Measurements from ENCODE around the gene C5.

The C5 gene

GRCh38 chr9:120929229-120929791 lies 120.8 kb downstream of the C5 start:
- no peak for TF ChIP-seq CTCF (IDR thresholded peaks at IDR 0.05; ENCODE audit: low read length)
- Histone ChIP-seq H3K4me1 (ENCODE audit: insufficient read depth, low read length, severe bottlenecking) (peaks cover 88% of the 10 kb centered on the region), H3K4me3 (ENCODE audit: low read depth, low read length, poor library complexity, severe bottlenecking) (peak overlapping the region; percentile 62), H3K79me2 (ENCODE audit: insufficient read depth, low read length) (no peaks in the 10 kb centered on the region), H3F3A (ENCODE audit: insufficient read depth, low read length) (peaks cover 8% of the 10 kb centered on the region), H3K9ac (ENCODE audit: low read length) (peak overlapping the region; percentile 78), H2AFZ (ENCODE audit: low read length) (peak overlapping the region; percentile 18; the same call in 1 of the 2 replicates), H3K27ac (ENCODE audit: low read depth, low read length, poor library complexity, severe bottlenecking) (peak overlapping the region; percentile 95), H3K36me3 (ENCODE audit: insufficient read depth, low read length) (no peaks in the 10 kb centered on the region; the same call in 1 of the 2 replicates), H4K20me1 (ENCODE audit: insufficient read depth, low read length) (no peaks in the 10 kb centered on the region), H3K9me3 (ENCODE audit: low read length) (no peaks in the 10 kb centered on the region), H3K4me2 (ENCODE audit: low read length) (peak overlapping the region; percentile 86), H3K9me2 (ENCODE audit: low read depth, low read length) (no peaks in the 10 kb centered on the region), H3K27me3 (ENCODE audit: insufficient read depth, low read length) (no peaks in the 10 kb centered on the region)

- Histone ChIP-seq H3K36me3 (ENCODE audit: insufficient read depth, low read length) (no peaks in the 10 kb centered on the region; the same call in 1 of the 2 replicates), H3K79me2 (ENCODE audit: insufficient read depth, low read length) (no peaks in the 10 kb centered on the region), H3F3A (ENCODE audit: insufficient read depth, low read length) (peaks cover 8% of the 10 kb centered on the region), H3K4me2 (ENCODE audit: low read length) (peak overlapping the region; percentile 86), H3K27me3 (ENCODE audit: insufficient read depth, low read length) (no peaks in the 10 kb centered on the region), H3K4me3 (ENCODE audit: low read depth, low read length, poor library complexity, severe bottlenecking) (peak overlapping the region; percentile 62), H2AFZ (ENCODE audit: low read length) (no peak overlapping the region), H3K27ac (ENCODE audit: low read depth, low read length, poor library complexity, severe bottlenecking) (peak overlapping the region; percentile 95), H3K4me1 (ENCODE audit: insufficient read depth, low read length, severe bottlenecking) (peaks cover 81% of the 10 kb centered on the region), H3K9me2 (ENCODE audit: low read depth, low read length) (no peaks in the 10 kb centered on the region), H4K20me1 (ENCODE audit: insufficient read depth, low read length) (no peaks in the 10 kb centered on the region), H3K9me3 (ENCODE audit: low read length) (no peaks in the 10 kb centered on the region), H3K9ac (ENCODE audit: low read length) (peak overlapping the region; percentile 78)
- no peak for TF ChIP-seq EZH2 (IDR thresholded peaks at IDR 0.05; ENCODE audit: borderline replicate concordance, low read length)
- peak; percentile 23; the same call in 1 of the 2 replicates for TF ChIP-seq CTCF (IDR thresholded peaks at IDR 0.05; ENCODE audit: low read length)
Measured at GRCh38 chr9:120928483-120929228, 121.4 kb downstream of the C5 start.

- no peaks in the 10 kb centered on the region for H3K79me2 ChIP-seq (ENCODE audit: insufficient read depth, low read length)
- TF ChIP-seq EZH2 (IDR thresholded peaks at IDR 0.05; ENCODE audit: borderline replicate concordance, low read length): no peak
- no peak for TF ChIP-seq CTCF (IDR thresholded peaks at IDR 0.05; ENCODE audit: low read length)
- no peaks in the 10 kb centered on the region for H3K9me3 ChIP-seq (ENCODE audit: low read length)
- no peaks in the 10 kb centered on the region for H4K20me1 ChIP-seq (ENCODE audit: insufficient read depth, low read length)
- H3K4me2 ChIP-seq (ENCODE audit: low read length): peak overlapping the region; percentile 86
- peak overlapping the region; percentile 78 for H3K9ac ChIP-seq (ENCODE audit: low read length)
- H3K27ac ChIP-seq (ENCODE audit: low read depth, low read length, poor library complexity, severe bottlenecking): peak overlapping the region; percentile 76
- H3K4me1 ChIP-seq (ENCODE audit: insufficient read depth, low read length, severe bottlenecking): peaks cover 75% of the 10 kb centered on the region
- no peaks in the 10 kb centered on the region for H3K27me3 ChIP-seq (ENCODE audit: insufficient read depth, low read length)
- peak overlapping the region; percentile 62 for H3K4me3 ChIP-seq (ENCODE audit: low read depth, low read length, poor library complexity, severe bottlenecking)
- H2AFZ ChIP-seq (ENCODE audit: low read length): no peak overlapping the region
- H3K36me3 ChIP-seq (ENCODE audit: insufficient read depth, low read length): no peaks in the 10 kb centered on the region; the same call in 1 of the 2 replicates
- peaks cover 6% of the 10 kb centered on the region for H3F3A ChIP-seq (ENCODE audit: insufficient read depth, low read length)
- H3K9me2 ChIP-seq (ENCODE audit: low read depth, low read length): no peaks in the 10 kb centered on the region
Measured at GRCh38 chr9:120928015-120928482, 122.0 kb downstream of the C5 start.

Data from OCI-LY1 (cell line).